SH-SY5Y (cell line): Measurements from ENCODE around the gene SERPINI1.

ENCODE experiments used
- GATA2 ChIP-seq: IDR thresholded peaks from 2 replicates; pipeline ENCODE4 v1.6.1; 2011; ENCODE audit warnings: mild to moderate bottlenecking, low read depth, low read length
- GATA3 ChIP-seq: IDR thresholded peaks from 2 replicates; pipeline ENCODE4 v1.6.1; 2011; ENCODE audit warnings: low read depth, mild to moderate bottlenecking, low read length, moderate library complexity

SERPINI1 gene

GRCh38 chr3:167743799-167744198, 8.3 kb downstream of the SERPINI1 start:
- TF ChIP-seq GATA3 (no peak), GATA2 (no peak)

GRCh38 chr3:167749209-167749608, 13.7 kb downstream of the SERPINI1 start:
- no peak for TF ChIP-seq GATA3
- TF ChIP-seq GATA2 = no peak

GRCh38 chr3:167749728-167750127, 14.2 kb downstream of the SERPINI1 start:
- no peak for TF ChIP-seq GATA3
- no peak for TF ChIP-seq GATA2

GRCh38 chr3:167750272-167750971, 14.9 kb downstream of the SERPINI1 start:
- no peak for TF ChIP-seq GATA2
- TF ChIP-seq GATA3 = no peak

- TF ChIP-seq GATA3 = no peak
- no peak for TF ChIP-seq GATA2
Observed at GRCh38 chr3:167754049-167754448, 18.5 kb downstream of the SERPINI1 start.

- TF ChIP-seq GATA2 (no peak), GATA3 (no peak)
Observed at GRCh38 chr3:167761302-167761701, 25.8 kb downstream of the SERPINI1 start.

GRCh38 chr3:167762296-167762695, 26.8 kb downstream of the SERPINI1 start:
- TF ChIP-seq GATA3 = no peak
- no peak for TF ChIP-seq GATA2

- no peak for TF ChIP-seq GATA2
- no peak for TF ChIP-seq GATA3
Observed at GRCh38 chr3:167772992-167773391, 37.5 kb downstream of the SERPINI1 start.

- TF ChIP-seq GATA3 (no peak), GATA2 (no peak)
Observed at GRCh38 chr3:167773584-167773983, 38.1 kb downstream of the SERPINI1 start.

GRCh38 chr3:167776066-167776685, 40.7 kb downstream of the SERPINI1 start:
- no peak for TF ChIP-seq GATA2

GRCh38 chr3:167777356-167777755, 41.8 kb downstream of the SERPINI1 start:
- TF ChIP-seq GATA3 (no peak), GATA2 (no peak)

- no peak for TF ChIP-seq GATA2
- TF ChIP-seq GATA3 = no peak
Observed at GRCh38 chr3:167780214-167780883, 44.8 kb downstream of the SERPINI1 start.

- TF ChIP-seq GATA2 = no peak
- no peak for TF ChIP-seq GATA3
Observed at GRCh38 chr3:167783781-167784180, 48.3 kb downstream of the SERPINI1 start.

- TF ChIP-seq GATA2 (no peak), GATA3 (no peak)
Observed at GRCh38 chr3:167785790-167786189, 50.3 kb downstream of the SERPINI1 start.

GRCh38 chr3:167787440-167787839, 51.9 kb downstream of the SERPINI1 start:
- TF ChIP-seq GATA2 = peak; percentile 3; the same call in 1 of the 2 replicates
- TF ChIP-seq GATA3 = no peak

GRCh38 chr3:167798443-167798842, 62.9 kb downstream of the SERPINI1 start:
- TF ChIP-seq GATA2 = no peak
- no peak for TF ChIP-seq GATA3
